Vagina (tissue), 2 donors: ENCODE results near the gene EPN1.

Experiments used
- POLR2A ChIP-seq, 2 donors: fragments of 450-650 bp; IDR thresholded peaks; one replicate each; pipeline ENCODE4 v1.6.1; 2017; ENCODE audit warnings: antibody characterized with exemption in 2 of 2, mild to moderate bottlenecking in 2 of 2, moderate library complexity in 2 of 2
- POLR2AphosphoS5 ChIP-seq, 2 donors: sonication (generic); formaldehyde crosslinking; IDR thresholded peaks; one replicate each; pipeline ENCODE4 v1.9.0; 2017; ENCODE audit warnings: antibody characterized with exemption in 2 of 2, mild to moderate bottlenecking in 2 of 2, low read depth in 1 of 2; ENCODE audit not compliant: insufficient read depth in 1 of 2
- TF ChIP-seq, protein P1 (sequence below), 3 experiments: fragments of 450-650 bp in 2 of 3; fragments of 200-600 bp in 1 of 3; sonication (generic) in 1 of 3; IDR thresholded peaks; one replicate each; pipeline ENCODE4 v1.5.1; 2017 to 2019; ENCODE audit warnings: antibody characterized with exemption in 3 of 3, mild to moderate bottlenecking in 2 of 3, moderate library complexity in 2 of 3

GRCh38 chr19:55651236-55651635 is 23.8 kb upstream of the EPN1 start:
- TF ChIP-seq, protein P1, sequence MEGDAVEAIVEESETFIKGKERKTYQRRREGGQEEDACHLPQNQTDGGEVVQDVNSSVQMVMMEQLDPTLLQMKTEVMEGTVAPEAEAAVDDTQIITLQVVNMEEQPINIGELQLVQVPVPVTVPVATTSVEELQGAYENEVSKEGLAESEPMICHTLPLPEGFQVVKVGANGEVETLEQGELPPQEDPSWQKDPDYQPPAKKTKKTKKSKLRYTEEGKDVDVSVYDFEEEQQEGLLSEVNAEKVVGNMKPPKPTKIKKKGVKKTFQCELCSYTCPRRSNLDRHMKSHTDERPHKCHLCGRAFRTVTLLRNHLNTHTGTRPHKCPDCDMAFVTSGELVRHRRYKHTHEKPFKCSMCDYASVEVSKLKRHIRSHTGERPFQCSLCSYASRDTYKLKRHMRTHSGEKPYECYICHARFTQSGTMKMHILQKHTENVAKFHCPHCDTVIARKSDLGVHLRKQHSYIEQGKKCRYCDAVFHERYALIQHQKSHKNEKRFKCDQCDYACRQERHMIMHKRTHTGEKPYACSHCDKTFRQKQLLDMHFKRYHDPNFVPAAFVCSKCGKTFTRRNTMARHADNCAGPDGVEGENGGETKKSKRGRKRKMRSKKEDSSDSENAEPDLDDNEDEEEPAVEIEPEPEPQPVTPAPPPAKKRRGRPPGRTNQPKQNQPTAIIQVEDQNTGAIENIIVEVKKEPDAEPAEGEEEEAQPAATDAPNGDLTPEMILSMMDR (IDR thresholded peaks at IDR 0.05) = no peak
- TF ChIP-seq POLR2A (IDR thresholded peaks at IDR 0.05) (no peak), POLR2AphosphoS5 (IDR thresholded peaks at IDR 0.05; ENCODE audit: insufficient read depth in 1 of 2, low read depth in 1 of 2) (no peak)
